GDM1 (cell line): ENCODE measurements around the gene KRT86.
A peak's percentile ranks its signal among the peaks of the same experiment; 100 is the strongest.
"Not testable (repeated sequence)": the region's sequence is repeated elsewhere in the genome, so short reads cannot be mapped to it uniquely, and the experiment has no call there.

Experiments used
- DNase-seq: peaks from one replicate; lab custom pipeline; 2025; lab: John Stamatoyannopoulos, UW

The KRT86 gene

DNA sequence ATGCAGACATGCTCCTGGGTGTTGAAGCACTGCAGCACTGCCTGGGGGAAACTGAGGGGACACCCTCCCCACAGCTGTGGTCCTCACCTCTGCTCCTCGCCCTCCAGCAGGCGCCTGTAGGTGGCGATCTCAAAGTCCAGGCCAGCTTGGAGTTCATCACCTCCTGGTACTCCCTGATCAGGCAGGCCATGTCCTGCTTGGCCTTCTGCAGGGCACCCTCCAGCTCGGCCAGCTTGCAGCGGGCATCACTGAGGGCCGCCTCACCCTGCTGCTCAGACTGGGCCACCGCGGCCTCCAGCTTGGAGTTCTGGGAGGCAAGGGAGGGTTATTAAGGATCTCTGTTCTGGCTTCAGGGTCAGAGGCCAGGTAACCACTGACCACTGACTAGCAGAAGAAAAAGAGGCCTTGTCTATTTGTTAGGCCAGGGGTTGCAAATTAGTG lies 22.2 kb upstream of the KRT86 start:
- DNase-seq, result not testable (repeated sequence)

DNA sequence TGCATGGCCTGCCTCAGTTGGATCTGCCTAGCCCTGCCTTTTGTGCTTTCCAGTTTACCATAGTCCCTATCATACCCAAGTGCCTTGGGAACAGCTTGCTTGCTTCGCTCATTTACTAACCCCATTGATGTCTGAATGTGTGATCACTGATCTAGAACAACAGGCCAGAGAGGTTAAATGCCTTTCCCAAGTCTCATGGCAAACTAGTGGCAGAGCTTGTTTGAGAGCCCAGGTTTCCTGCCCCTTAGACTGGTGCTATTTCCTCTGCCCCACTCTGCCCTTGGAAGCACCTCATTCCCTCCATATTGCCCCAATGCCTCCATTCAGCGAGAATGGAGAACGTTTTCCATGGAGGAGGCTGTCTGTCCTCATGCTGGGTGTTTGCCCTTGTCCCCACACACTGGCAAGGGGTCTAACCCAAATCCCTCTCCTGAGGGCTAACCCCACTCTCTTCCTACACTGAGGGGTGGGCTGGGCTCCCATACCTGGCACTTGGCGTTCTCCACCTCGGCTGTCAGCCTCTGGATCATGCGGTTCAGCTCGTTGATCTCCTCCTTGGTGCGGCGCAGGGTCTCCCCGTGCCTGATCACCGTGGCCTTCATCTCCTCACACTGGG lies 21.6 kb upstream of the KRT86 start:
- no peak for DNase-seq

DNA sequence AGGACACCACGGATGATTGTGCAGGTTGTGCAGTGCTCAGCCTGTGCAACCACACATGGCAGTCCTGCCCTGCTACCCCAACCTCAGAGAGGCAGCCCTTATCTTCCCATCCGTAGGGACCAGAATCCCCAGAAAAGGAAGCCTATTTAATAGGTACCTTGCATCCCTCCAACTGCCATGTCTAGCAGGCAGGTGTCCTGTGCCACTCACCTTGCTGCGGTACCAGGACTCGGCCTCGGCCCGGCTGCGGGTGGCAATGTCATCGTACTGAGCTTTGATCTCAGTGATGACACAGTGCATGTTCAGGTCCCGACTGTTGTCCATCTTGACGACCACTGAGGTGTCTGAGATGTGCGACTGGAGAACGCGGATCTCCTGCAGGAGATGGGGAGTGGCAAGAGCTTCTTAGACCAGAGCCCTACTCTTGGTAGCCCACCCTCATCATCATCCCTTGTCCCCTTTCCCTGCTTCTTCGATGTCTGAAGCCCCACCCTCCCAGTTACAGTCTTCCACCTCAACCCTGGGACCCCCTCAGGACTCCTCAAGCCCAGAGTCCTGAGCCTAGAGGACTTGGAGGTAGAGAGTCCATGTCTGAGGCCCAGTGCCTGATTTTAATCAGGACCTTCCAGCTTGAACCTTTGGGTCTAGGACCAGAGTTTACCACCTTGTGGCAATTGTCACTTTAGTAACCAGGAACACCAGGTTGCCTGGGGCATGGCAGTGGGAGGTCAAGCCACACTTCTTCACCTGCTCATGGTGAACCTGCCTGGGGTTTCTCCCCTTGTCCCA lies 20.9 kb upstream of the KRT86 start:
- no peak for DNase-seq

DNA sequence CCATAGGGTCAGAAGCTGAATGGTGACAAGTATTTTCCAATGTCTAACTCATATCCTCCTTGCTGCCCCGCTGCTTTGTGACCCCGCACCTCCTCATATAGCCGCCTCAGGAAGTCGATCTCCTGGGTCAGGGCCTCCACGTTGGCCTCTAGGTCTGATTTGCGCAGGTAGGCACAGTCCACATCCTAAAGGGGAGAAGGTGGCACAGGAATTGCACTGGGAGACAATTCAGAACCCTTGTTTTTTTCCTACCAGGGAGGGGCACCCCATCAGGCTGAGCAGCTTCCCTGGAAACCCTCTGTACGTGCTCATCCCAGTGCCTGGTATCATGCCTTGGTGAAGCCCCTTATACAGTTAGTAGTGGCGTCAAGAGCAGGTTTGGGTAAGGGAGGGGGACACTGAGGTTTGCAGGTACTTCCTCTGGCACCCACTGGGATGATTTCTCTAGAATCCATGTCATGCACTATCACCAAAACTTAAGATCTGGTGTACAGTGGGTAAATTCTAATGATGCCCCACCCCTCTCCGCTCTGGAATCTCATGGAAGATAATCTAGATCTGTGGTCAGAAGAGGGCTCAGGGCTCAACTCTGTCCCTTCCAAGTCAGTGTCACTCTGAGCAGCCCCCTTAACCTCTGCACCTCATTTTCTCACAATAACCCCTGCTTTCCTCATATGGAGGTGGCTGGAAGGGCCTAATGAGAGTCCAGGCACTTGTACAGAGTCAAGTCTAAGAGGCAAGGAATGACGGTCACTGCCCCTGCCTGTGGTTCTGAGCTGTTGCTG lies 20.1 kb upstream of the KRT86 start:
- no peak for DNase-seq

DNA sequence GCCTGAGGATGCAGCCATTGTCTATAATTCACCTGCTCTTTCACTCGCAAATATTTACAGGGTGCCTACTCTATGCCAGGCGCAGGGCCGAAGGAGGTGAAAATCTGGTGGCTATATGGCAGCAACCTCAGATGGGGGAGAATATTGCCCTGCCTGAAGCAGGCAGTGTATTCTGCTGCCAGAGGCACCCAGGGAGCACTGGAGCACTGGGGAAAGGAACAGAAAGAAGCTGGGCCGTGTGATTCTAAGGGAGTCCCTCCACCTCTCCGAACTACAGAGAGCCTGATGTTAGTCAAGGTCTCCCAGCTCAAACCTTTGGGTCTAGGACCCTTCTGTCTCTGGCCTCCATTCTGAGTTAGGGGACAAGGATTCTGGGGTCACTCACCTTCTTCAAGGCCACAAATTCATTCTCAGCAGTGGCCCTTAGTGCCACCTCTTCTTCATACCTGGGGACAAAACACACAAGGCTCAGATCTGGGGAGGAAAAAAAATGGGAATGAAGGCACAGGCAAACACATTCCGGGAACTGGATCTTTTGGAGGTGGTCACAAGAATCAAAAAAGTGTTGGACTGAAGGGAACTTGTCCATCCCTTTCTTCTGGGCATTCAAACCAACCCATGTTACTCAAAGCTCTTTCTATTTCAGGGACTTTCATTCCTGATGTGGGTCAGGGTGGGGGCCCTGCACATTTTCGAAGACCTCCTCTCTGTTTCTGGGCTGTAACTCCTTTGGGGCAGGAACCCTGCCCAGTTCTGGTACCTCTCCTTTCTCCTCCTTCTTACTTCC lies 19.3 kb upstream of the KRT86 start:
- DNase-seq, result no peak

DNA sequence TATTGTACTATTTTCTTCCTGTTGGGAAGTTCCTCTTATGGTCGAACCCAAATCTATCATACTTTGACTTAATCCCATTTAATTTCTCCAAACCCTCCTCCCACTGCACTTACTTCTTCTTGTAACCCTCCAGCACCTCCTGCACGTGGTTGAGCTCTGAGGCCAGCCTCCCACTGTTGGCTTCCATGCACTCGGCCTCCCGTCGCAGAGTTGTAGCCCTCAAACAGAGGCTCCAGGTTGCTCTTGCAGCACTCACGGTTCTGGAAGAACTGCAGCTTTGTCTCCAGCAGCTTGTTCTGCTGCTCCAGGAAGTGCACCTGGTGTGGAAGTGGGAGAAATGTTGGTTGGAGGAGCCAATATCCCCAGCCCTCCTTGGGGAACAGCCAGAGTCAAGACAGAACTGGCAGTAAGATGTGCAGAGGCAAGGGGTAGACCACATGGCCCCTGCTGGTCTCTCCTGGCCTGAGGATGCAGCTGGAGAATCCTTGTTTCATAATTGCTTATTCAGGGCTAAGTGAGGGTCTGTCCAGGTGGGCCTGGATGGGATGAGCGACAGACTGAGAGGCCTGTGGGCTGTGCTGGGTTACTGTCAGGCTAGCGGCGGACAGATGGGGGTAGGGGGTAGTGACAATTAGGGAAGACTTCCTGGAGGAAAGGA lies 18.4 kb upstream of the KRT86 start:
- DNase-seq, result no peak

DNA sequence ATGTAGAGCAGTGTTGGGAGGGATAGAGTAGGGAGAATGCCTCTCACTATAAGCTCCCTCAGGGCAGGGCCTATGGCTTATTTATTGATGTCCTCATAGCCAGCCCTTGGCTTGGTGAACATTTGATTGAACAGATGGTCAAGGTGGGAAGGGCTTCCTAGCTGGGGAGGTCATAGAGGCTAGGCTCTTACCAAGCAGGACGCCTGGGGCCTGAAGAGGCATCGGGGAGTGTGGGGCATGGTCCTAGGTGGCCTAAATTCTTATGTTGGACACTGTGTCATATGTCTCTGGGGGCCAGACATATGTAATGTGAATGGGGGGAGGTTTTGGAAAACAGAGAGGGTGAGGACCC lies 17.9 kb upstream of the KRT86 start:
- DNase-seq, result no peak

DNA sequence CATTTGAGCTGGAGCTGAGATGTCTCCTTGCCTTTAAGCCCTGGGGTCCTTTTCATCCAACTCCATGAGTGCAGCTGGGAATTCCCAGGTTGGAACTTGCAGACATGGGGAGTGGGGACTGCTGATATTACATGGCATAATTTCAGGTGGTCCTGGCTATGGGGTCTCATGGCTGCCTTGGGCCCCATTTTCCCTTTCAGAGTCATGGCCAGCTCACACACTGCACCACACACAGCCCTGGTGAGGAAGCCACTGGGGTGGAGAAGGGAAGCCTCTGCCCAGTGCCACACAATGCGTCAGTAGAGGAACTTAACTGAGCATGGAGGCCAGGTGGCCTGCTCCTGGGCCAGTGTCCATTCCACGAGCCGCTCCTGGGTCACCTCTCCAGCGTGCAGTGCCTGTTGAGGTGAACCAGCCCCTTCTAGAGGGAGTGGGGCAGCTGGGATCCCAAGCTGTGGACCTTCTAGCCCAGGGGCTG lies 17.3 kb upstream of the KRT86 start:
- DNase-seq, result no peak

DNA sequence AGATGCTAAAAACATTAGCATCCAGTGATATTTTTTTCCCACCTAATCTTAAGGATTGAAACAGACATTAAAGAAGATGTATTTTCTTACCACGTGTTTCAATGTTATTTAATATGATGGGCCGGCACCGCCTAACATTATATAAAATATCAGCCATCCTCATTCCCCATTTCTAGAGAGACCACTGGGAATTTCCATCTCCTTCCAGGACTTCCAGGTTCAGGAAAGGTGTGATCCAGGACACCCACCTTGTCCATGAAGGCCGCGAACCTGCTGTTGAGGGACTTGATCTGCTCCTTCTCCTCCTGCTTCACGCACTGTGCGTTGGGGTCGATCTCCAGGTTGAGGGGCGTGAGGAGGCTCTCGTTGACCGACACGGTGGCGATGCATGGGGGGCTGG lies 16.5 kb upstream of the KRT86 start:
- DNase-seq, result not testable (repeated sequence)

DNA sequence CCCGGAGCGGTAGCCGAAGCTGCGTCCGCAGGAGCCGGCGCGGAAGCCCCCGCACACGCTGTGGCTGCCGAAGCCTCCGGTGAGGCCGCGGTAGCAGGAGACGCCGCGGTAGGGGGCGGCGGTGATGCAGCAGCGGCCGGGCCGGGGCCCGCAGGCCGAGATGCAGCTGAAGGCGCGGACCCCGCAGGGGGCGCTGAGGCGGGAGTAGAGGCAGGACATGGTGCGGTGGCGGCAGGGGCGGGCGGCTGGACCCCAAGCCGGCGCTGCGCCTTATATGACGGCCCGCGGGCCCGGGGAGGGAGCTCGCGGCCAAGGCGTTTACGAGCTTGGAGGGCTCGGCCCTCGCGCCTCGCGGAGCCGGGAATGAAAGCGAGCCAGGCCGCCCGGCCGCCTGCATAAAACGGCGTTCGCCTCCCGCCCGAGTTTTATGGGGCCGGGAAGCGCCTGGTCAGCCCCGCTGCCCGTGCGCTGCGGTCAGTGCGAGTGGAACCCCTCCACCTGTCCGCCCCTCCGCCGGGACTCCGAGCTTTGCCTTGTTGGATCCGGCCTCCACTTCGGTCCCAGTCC lies 16.0 kb upstream of the KRT86 start:
- DNase-seq, result no peak

DNA sequence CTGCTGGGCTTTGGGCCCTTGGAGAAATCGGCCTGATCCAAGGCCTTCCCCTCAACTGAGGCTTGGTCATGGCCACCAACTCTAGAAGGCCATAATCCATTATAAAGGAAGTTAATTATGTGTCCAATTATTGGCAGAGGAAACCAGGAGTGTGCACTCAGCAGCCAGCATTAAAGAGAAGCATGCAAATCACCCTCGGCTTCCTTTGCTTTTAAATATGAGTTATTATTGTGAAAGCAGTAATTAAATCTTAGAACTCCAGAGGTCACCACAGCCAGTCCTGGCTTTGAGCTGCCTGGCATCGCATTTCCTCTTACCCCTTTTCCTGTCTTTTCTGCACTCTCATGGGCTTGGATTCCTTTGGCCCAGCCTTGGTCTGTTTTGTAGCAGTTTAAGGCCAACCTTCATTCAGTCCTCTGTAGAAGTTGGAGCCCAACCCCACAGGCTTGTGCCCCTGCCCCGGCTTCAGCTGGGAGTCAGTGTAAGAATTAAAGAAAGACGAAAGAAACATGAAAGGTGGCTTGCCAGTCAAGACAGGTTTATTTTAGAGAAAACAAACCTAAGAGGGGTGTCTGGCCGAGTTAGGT lies 14.7 kb upstream of the KRT86 start:
- peak; percentile 44 for DNase-seq

DNA sequence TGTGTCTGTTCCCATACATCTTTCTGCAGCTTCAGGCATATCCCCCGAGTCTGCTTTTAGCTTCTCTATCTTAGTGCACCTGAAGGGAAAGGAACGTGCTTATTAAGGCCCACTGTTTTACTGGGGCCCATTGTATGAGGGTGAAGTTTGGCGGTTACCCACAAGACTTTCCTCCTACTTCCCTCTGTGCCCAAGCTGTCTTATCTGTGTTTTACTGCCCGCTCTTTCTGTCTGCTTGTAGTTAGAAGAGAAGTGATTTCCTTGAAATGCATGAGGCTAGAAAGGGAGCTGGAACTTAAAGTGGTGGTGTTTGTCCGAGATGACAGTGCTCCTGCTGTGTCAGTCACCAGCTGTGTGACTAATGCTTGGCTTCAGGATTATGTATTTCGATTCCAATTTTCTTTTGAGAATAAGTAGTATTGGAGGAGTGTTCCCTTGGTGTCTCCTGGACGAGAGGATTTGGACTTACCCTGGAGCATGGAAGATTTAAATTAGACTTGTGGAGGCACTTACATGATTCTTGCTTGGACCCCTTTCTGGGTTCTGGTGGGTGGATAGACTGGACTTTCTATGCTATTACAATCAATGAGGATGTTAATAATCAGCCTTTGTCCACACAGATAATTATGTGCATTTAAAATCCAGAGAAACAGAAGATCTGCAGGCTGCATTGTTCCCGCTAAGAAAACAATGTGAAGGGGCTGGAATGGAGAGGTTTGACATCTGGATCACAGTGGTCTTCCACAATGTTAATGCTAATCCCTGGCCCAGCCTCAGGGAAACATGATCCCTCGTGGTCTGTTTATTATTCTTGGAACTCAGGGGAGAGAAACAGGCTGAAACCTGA lies 13.9 kb upstream of the KRT86 start:
- peak; percentile 76 for DNase-seq

DNA sequence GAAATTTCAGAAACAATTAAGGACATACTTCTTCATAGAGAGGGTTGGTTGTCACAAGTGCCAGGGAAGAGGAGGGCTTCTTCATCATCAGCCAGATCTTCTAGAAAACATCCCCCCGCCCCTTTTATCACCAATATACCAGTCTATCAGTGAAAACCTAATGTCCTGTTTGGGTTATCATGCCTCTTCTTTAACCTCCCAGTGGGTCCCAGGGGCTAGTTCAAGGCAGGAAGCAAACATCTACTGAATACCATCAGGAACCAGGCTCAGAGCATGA lies 13.3 kb upstream of the KRT86 start:
- DNase-seq, result no peak

DNA sequence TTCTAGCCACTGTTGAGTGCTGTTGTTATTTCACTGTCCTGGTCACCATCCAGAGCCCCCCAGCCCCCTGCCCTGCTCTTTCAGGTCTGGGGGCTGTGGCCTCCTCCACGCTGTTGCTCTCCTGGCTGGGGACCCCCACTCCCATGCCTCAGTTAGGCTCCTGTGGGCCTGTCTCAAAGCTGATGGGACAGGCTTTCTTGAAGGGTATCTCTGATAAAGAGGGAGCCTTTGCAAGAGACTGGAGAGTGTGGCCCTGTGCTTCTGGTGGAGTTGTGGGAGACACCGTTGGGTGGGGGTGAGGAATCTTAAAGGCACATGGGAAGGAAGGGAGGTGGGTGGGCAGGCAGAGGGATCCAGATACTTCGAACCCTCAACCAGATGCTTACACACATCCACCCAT lies 12.2 kb upstream of the KRT86 start:
- no peak for DNase-seq

DNA sequence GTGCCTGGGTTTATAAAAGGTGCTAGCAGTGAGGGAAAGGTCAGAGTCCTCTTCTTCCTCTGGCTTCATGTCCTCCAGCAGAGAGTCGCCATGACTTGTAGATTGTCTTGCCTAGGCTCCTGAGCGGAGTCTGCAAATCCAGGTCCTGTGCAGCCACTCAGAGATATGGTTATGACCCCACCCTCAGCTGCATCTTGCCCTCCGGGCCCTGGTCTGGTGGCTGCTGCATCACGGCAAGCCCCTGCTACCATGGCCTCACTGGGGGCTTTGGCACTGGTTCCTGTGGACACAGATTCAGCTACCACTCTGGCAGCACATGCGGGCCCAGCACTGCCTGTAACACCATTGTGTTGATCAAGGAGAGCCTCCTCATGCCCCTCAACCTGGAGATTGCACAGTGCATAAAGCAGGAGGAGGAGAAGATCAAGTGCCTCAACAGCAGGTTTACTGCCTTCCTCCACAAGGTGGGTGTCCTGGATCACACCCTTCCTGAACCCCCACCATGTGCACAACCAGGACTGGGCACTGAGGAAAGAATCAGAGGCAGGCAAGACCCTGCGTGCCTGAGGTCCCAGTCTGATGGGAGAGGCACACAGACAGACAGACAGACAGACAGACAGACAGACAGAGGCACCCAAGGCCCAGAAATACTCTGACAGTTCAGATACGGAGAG lies 10.5 kb upstream of the KRT86 start:
- no peak for DNase-seq

DNA sequence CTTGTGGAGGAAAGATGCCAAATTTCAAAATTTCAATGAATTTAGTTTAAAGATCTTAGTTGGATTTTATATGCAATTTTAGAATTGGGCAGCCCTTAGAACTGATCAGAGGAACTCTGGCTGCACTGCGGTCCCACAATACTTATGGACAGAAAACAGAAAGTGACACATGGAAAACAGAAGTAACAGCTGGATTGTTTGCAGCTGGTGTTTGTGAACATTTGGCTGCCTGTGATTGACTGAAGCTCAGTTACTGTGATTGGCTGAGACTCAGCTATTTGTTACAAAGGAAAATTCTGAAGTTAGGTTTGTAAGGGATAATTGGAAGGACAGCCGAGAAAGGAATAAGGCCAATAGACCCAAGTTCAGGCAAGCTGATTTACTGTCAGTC lies 10.0 kb upstream of the KRT86 start:
- no peak for DNase-seq

DNA sequence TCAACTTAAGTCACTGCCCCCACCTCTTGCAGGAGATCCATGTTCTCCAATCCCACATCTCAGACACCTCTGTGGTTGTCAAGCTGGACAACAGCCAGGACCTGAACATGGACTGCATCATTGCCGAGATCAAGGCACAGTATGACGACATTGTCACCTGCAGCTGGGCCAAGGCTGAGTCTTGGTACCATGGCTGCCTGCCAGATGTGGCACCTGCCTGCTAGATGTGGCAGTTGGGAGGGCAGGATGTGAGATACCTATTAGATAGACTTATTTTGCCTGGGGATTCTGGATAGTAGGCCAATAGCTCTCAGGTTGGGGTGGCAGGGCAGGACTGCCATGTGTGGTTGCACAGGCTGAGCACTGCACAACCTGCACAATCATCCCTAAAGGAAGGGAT lies 7.9 kb upstream of the KRT86 start:
- DNase-seq, result no peak

DNA sequence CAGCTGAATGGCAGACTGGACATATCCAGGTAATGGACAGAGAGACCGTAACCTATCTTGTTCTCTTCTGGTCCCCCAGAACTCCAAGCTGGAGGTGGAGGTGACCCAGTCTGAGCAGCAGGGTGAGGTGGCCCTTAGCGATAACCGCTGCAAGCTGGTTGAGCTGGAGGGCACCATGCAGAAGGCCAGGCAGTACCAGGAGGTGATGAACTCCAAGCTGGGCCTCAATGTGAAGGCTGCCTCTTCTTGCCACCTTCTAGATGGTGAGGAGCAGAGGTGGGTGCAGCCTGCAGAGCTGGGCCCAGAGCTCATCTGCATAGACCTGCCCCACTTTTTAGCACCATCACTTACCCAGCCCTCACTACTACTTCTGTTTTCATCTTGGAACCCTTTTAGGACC lies 7.2 kb upstream of the KRT86 start:
- DNase-seq, result no peak

DNA sequence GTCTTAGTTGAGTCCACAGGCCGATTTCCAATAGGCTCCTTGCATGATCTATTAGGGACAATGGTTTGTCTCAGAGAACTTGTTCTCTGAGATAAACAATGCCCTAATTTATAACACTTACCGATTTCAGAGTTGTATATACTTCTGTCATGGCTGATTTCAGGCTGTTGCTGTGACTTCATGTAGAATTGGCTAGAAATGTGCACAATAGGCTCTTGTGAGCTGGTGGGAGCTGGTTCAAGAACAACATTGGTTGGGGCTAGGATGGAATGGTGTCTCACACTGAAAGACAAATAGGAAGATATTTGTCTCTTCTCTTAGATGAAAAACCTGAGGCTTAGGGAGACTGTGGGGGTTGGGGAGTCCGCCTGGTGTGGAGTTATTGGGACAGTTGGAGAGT lies 6.7 kb upstream of the KRT86 start:
- DNase-seq, result no peak

DNA sequence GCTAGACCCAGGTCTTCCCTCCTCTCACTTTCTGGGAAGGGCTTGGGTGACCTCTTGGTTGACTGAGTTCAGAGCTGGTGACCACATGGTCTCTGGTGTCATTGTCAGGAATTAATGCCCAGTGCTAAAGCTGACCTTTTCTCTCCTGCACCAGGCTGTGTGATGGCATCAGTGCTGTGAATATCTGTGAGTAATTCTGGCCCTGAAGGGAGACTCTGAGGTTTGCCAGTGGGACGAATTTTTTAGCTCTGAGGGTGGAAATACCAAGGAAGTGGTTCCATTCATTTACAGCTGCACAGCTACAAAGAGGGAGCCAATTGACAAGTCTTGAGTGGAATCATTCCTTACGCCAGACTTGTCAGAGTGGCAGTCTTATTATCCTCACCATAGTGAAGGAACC lies 6.2 kb upstream of the KRT86 start:
- DNase-seq, result no peak
